ES-I3 (cell line): Measurements from ENCODE around the gene COLEC12.

Source experiments
- H3K36me3 ChIP-seq: 2 replicates; pipeline ENCODE4 v1.6.1; 2013; ENCODE audit warnings: mild to moderate bottlenecking, low read length, control low read depth, moderate library complexity; ENCODE audit not compliant: insufficient read depth
- H3K4me1 ChIP-seq: 2 replicates; pipeline ENCODE4 v1.6.1; 2013; ENCODE audit warnings: mild to moderate bottlenecking, control low read depth, low read length; ENCODE audit not compliant: insufficient read depth
- H3K9ac ChIP-seq: 2 replicates; pipeline ENCODE4 v1.6.1; 2013; ENCODE audit warnings: low read depth, mild to moderate bottlenecking, low read length, moderate library complexity
- H3K9me3 ChIP-seq: 2 replicates; pipeline ENCODE4 v1.6.1; 2013; ENCODE audit warnings: mild to moderate bottlenecking, low read length, moderate library complexity; ENCODE audit not compliant: control insufficient read depth, insufficient read depth

COLEC12 gene

DNA sequence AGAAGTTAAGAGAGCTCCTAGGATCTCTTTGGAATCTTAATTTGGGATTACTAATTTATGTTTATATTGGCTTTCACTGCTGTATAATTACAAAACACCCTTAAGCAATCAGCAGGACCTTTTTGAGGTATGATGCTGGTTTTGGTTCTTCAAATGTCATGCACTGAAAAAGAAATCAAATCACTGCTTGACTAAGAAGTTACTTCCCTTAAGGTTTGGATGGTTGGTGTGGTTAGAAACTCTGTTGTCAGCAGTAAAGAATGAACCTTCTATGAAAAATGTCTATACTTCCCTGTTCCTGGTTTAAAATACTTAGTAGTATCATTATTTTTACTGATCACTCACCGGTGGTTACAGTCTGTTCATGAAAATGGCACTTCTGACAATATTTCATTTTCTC lies 5.5 kb downstream of the COLEC12 start:
- Histone ChIP-seq H3K9me3 (no peaks in the 10 kb centered on the region), H3K4me1 (peaks cover 5% of the 10 kb centered on the region), H3K9ac (no peak overlapping the region), H3K36me3 (no peaks in the 10 kb centered on the region)

DNA sequence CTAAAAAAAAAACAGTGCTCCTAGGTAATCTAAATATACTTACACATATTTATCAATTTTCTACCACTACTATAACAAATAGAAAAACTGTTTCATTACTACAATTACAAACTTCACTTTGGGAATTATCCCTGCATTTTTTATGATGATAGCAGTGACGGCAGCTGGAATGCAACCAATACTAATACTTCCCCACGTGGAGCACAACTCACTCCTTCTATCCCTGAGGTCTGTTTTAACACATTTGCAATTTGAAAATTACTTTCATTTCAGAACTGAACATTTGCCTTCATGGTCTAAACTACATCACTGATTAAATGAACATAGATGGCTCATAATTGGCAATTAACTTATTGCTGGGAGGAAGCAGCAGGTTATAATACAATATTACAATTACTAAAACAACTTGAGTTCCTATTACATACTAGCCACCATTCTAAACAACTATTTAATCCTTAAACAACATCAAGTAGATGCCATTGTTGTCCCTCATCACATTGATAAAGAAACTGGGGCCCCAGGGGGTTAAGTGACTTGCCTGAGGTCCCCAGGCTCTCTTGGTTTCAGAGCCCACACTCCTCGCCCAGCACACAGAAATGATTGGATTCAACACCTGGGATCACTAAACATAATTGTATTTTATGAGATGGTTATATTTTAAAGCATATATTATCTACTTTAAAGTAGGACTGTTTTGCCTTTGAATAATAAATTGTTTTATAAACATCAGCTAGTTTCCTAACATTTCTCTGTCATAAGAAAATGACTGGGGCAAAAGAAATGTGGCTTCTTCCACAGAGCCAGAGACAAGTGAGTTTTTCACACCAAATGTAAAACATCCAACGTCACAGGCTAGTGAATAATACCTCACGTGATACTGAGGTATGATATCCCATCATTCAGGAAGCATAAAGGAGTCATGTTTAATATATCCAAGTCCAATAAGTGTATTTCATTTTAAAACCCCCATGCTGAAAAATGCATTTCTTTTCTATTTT lies 6.2 kb downstream of the COLEC12 start:
- no peaks in the 10 kb centered on the region for H3K9me3 ChIP-seq
- peaks cover 11% of the 10 kb centered on the region for H3K4me1 ChIP-seq
- H3K36me3 ChIP-seq: no peaks in the 10 kb centered on the region
- H3K9ac ChIP-seq: no peak overlapping the region

DNA sequence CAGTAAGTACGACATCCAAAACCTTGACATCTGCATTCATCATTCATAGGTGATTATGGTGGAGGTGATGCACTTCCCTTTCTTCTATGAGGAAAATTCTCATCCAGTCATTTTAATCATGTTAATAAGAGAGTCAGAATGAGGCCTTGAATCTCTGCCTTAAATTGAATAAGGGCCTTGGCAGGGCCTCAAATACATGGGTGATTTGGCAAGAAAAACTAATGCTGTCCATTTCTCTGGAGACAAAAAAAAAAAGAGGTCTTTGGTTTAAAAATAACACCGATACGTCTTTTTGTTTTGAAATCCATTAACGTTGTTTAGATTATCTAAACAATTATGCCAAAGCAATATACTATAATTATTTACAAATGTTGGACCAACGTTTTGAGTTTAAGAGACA lies 8.1 kb downstream of the COLEC12 start:
- Histone ChIP-seq H3K9ac (no peak overlapping the region), H3K36me3 (no peaks in the 10 kb centered on the region), H3K4me1 (peaks cover 11% of the 10 kb centered on the region), H3K9me3 (peaks cover under 1% of the 10 kb centered on the region; the same call in 1 of the 2 replicates)

DNA sequence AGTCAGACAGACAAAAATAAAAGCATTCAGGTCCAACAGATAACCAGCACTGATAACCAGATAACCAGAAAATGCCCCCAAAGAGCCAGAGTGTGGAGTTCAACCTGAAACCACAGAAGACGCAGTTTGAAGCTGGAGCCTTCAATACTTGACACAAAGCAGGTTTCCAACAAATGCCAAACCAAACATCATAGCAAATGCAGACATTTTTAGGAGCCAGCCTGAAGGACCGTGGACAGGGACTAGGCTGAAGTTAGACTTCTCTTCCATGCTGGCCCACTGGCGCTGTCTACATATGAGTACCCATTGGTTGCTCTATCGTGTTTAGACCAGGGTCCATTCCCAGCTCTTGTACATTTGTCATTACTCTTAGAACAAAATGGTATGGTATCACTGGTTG lies 9.9 kb downstream of the COLEC12 start:
- Histone ChIP-seq H3K9me3 (peaks cover 6% of the 10 kb centered on the region), H3K9ac (no peak overlapping the region), H3K4me1 (peaks cover 11% of the 10 kb centered on the region), H3K36me3 (no peaks in the 10 kb centered on the region)

DNA sequence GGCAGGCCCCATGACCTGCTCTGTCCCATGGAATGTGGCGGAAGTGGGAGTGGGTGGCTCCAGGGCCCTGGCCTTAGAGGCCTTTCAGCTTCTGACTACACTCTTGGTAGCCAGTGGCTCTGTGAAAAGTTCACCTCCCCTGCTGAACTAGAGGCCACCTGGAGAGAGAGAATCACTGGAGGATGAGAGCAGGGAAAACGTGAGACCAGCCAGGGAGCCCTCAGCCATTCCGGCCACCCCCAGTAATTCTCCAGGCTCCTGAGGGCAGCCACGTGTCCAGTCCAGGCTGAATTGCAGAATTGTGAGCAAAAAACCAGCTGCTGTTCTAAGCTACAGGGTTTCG lies 10.5 kb downstream of the COLEC12 start:
- Histone ChIP-seq H3K36me3 (no peaks in the 10 kb centered on the region), H3K4me1 (peaks cover 11% of the 10 kb centered on the region), H3K9ac (no peak overlapping the region), H3K9me3 (peaks cover 6% of the 10 kb centered on the region)

DNA sequence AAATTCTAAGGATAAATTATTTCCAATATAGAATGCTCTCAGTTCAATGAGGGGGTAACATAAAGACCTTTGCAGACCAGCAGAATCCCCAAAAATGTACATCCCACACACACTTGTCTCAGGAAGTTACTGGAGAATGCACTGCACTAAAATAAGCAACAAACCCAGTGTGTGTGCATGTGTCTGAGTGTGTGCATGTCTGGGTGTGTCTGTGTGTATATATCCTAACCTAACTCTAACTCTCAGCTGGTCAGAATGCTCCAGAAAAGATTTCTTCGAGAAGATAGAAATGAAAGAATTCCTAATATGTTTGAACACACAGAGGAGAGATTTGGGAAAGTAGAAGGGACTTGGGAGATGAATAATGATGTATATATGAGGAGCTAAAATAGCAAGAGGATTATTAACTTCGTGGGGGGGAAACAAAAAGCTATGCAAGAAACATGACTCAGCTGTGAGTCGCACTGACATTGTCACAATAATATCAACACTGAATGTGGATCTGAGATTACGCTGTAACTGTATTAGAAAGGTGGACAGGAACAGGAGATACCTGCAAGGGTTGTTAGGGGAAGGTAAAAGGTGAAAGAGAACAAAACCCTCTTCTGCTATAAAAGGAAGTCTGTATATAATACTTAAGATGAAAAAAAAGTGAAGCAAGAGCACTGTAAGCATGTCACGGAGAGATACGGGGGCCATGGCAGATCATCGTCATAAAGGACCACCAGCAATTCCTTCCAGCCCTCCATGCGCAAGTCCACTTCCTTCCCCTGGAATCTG lies 11.1 kb downstream of the COLEC12 start:
- no peak overlapping the region for H3K9ac ChIP-seq
- H3K4me1 ChIP-seq: peaks cover 11% of the 10 kb centered on the region
- H3K9me3 ChIP-seq: peaks cover 6% of the 10 kb centered on the region
- no peaks in the 10 kb centered on the region for H3K36me3 ChIP-seq

DNA sequence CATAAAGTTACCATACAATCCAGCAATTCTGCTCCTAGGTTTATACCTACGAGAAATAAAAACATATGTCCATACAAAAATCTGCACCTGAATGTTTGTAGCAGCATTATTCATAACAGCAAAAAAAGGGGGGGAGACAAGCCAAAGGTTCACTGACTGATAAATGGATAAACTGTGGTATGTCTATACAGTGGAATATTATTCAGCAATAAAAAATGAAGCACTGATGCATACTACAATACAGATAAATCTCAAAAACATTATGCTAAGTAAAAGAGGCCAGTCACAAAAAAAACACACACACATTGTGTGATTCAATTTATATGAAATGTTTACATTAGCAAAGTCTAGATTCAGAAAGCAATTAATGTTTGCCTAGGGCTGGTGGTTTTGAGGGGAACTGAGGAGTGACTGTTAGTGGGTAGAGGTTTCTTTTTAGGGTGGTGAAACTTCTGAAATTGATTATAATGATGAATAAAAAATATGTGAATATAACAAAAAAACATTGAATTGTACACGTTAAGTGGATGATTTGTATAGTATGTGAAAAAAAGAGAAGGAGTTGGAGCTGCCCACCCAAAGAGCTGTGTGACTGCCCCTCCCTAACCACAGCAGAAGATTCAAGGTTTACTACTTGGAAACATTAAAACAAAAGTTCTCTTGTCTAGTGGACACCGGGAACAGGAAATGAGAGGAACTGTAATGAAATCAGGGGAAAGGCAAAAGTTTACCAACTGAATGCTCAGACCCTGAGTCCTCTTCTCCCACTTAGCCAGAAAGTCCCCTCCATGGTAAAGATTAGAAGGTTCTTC lies 13.4 kb downstream of the COLEC12 start:
- Histone ChIP-seq H3K36me3 (no peaks in the 10 kb centered on the region), H3K4me1 (peaks cover 6% of the 10 kb centered on the region; the same call in 1 of the 2 replicates), H3K9ac (no peak overlapping the region), H3K9me3 (peaks cover 6% of the 10 kb centered on the region)

DNA sequence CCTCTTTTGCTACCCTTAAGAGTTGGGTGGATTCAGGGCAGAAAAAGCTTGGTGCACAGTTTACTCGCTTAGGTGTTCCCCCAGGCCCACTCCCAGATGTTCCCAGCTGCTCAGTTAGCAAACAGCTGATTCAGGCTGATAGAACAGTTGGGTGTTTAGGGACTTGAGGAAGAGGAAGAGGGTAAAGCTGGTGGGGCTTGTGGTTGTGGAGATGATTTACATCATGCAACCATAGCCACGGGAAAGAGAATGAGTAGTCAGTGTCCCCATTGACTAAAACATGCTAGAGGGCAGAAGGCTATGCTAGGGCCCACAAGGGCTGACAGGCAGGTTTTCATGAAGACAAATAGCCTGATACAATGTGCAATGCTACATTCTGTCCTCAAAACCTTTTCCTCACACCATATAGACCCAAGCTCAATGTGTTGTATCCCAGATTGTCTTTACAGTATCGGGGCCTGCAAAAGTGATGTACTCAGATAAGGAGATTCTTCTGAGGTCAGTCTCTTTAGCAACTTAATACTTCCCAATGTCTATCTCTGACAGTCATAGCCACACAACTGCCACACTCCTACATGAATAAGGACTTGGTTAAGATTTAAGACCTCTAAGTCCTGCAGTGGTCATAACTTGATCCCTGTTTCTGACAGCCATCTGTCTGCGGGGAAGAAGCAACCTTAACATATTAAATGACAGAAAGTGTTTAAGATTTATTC lies 15.6 kb downstream of the COLEC12 start:
- Histone ChIP-seq H3K9ac (no peak overlapping the region), H3K9me3 (peaks cover 6% of the 10 kb centered on the region), H3K36me3 (no peaks in the 10 kb centered on the region), H3K4me1 (peaks cover 4% of the 10 kb centered on the region)

DNA sequence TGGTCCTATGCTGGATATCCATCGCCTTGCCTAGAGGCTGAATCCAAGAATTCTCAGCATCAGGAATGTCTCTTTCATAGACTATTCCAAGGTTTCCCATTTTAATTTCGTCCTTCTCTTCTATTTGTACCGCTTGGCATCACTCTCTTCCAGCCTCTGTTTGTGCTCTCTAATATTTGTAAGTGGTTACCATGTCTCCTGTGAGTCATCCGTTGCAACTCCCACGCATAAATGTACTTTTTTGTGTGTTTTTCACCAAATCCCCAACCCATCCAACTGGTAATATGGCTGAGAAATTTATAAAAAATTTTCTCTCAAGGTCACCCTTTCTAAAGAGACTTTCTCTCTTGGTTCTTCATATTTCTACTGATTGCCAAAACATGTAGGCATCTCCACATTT lies 21.8 kb downstream of the COLEC12 start:
- no peaks in the 10 kb centered on the region for H3K9me3 ChIP-seq
- no peaks in the 10 kb centered on the region for H3K36me3 ChIP-seq
- H3K4me1 ChIP-seq: peaks cover 21% of the 10 kb centered on the region
- no peak overlapping the region for H3K9ac ChIP-seq

DNA sequence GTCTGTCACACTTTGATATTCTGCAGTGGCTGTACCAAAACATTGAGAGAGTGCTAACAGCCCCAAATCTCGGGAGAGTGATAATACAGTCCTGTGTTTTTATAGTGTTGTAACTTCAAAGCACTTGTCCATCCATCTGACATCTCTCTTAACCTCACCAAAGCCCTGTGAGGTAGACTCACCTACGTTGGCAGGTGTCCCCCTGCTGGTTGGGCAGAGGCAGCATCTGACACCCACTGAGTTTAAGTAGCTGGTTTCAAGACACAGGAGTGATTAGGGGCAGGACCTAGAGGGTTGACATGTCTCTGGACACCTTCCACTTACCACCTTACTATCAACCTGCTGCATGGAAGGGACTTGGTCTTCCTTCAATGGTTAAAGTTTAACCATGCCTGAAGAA lies 22.9 kb downstream of the COLEC12 start:
- H3K36me3 ChIP-seq: no peaks in the 10 kb centered on the region
- peaks cover 21% of the 10 kb centered on the region for H3K4me1 ChIP-seq
- no peak overlapping the region for H3K9ac ChIP-seq
- no peaks in the 10 kb centered on the region for H3K9me3 ChIP-seq

DNA sequence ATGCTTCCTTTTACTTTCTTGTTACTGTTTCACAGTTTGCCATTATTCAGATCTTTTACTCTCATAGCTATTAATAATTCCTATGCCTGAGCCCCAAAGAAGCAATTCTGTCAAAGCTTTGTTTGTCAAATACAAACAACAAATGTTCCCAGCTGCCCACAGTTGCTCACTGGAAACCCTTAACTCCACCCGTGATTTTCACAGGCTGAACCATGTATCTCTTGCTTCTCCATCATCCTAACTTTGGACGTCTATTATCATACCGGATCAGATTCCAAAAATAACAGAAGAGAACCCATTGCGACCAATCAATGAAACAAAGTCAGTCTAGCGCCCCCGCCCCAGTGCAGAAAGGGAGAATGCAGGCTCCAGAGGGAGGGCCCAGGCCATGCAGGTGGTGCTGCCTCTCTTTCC lies 24.2 kb downstream of the COLEC12 start:
- H3K9ac ChIP-seq: no peak overlapping the region
- H3K4me1 ChIP-seq: peaks cover 21% of the 10 kb centered on the region

DNA sequence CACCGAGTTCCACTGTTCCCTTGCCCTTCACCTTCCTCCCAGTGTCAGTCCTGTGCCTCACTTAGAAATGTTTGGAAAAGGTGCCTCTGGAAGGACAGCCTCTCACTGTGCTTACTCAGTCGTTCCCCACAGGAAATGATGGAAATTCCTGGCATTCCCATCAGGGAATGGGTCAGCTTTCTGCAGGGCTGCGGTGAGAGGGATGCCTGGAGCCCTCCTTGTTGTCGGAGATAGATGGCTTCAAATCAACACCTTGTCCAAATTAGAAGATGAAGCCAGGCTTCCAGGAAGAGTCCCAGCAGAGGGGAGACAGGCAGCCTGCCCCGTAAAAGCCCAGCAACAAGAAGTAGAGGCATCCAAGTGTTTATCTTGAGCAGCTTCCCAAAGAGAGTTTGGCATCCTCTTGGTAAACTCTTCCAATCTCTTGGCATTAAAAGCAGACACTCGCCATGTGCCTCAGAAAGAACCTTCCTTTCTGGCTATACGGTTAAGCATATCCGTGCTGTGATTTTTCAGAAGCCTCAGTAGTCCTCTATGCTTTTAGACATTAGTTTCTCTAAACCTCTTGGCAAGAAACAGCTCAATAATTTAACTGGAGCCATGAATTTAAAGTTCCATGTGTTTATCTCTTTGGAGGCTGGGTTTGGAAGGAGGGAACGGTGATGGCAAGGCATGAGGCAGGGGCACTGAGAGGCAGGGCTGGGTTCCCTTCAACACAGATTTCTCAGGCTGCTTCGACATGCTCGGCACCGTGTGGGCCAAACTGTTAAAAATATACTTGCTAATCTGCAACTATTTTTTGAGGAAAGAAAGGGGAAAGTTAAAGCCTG lies 25.1 kb downstream of the COLEC12 start:
- Histone ChIP-seq H3K36me3 (no peaks in the 10 kb centered on the region), H3K9me3 (no peaks in the 10 kb centered on the region), H3K4me1 (peaks cover 21% of the 10 kb centered on the region), H3K9ac (no peak overlapping the region)

More for the DNA sequence above, 24.2 kb downstream of the COLEC12 start:
- H3K9me3 ChIP-seq: no peaks in the 10 kb centered on the region
- H3K36me3 ChIP-seq: no peaks in the 10 kb centered on the region

DNA sequence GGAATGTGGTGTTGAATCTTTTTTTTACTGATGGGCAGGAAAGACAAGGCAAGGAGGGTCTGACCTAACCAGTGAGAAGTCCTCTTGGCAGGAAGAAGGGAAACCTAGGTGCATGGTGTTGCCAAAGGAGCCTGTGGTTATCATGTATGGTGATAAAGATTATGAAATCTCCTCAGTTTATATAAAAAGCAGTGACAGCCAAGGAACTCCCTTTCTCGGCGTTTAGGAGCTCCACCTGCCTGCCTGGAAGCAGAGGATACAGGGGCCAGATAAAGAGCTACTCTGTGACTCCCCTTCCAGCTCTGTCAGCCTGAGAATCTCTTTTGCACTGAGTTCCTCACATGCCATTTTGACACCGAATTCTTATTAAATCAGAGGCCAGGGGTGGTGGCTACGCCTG lies 26.1 kb downstream of the COLEC12 start:
- peaks cover 19% of the 10 kb centered on the region for H3K4me1 ChIP-seq
- no peaks in the 10 kb centered on the region for H3K9me3 ChIP-seq
- no peaks in the 10 kb centered on the region for H3K36me3 ChIP-seq
- H3K9ac ChIP-seq: no peak overlapping the region
